ENCODE results near the gene MTRFR.

DNA sequence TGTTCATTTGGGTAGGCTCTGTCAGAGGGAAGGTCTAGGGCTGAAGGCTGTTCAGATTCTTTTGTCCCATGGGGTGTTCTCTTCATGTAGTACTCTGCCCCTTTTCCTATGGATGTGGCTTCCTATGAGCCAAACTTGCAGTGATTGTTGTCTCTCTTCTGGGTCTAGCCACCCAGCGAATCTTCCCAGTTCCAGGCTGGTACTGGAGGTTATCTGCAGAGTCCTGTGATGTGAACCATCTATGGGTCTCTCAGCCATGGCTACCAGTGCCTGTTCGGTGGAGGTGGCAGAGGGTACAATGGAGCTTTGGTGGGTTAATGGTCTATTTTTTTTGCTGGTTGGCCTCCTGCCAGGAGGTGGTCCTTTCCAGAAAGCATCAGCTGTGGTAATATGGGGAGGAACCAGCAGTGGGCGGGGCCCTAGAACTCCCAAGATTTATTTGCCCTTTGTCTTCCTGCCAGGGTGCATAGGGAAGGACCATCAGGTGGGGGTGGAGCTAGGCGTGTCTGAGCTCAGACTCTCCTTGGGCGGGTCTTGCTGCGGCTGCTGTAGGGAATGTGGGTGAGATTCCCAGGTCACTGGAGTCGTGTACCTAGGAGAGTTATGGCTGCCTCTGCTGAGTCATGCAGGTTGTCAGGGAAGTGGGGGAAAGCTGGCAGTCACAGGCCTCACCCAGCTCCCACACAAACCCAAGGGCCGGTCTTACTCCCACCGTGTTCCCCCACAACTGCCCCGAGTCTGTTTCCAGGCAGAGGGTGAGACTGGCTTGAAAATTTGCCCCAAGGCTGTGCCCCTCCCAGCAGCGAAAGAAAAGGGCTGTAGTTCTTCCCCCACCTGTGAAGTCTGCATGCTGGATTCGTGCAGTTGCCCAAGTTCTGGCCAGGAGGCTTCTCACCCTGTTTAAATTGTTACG, 17.5 kb downstream of the MTRFR start:
- TF ChIP-seq EZH2 (IDR thresholded peaks at IDR 0.05; ENCODE audit: insufficient read depth, poor library complexity, severe bottlenecking) (no peak), EZH2phosphoT487 (IDR thresholded peaks at IDR 0.05; ENCODE audit: insufficient read depth, low read depth) (no peak)
